Measurements from ENCODE around the gene TTC4. TPM values are rescaled to one million over a fixed set of nuclear protein-coding genes. Genes with fewer than 3 reads are reported as not detected.
"Not testable (repeated sequence)": the region's sequence is repeated elsewhere in the genome, so short reads cannot be mapped to it uniquely, and the experiment has no call there.

Gene TTC4
- total RNA-seq, 1 experiment from 2014 or later = 26.3 TPM

DNA sequence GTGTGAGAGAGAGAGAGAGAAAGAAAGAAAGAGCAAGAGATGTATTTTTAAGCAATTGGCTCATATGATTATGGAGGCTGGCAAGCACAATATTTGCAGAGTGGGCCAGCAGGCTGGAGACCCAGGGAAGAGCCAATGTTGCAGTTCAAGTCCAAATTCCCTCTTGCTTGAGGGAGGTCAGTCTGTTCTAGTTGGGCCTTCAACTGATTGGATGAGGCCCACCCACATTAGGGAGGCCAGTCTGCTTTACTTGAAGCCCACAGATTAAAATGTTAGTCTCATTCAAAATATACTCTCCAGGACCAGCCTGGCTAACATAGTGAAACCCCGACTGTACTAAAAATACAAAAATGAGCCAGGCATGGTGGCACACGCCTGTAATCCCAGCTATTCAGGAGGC lies 57.3 kb downstream of the TTC4 start (continued):
- TF ChIP-seq, protein P1, sequence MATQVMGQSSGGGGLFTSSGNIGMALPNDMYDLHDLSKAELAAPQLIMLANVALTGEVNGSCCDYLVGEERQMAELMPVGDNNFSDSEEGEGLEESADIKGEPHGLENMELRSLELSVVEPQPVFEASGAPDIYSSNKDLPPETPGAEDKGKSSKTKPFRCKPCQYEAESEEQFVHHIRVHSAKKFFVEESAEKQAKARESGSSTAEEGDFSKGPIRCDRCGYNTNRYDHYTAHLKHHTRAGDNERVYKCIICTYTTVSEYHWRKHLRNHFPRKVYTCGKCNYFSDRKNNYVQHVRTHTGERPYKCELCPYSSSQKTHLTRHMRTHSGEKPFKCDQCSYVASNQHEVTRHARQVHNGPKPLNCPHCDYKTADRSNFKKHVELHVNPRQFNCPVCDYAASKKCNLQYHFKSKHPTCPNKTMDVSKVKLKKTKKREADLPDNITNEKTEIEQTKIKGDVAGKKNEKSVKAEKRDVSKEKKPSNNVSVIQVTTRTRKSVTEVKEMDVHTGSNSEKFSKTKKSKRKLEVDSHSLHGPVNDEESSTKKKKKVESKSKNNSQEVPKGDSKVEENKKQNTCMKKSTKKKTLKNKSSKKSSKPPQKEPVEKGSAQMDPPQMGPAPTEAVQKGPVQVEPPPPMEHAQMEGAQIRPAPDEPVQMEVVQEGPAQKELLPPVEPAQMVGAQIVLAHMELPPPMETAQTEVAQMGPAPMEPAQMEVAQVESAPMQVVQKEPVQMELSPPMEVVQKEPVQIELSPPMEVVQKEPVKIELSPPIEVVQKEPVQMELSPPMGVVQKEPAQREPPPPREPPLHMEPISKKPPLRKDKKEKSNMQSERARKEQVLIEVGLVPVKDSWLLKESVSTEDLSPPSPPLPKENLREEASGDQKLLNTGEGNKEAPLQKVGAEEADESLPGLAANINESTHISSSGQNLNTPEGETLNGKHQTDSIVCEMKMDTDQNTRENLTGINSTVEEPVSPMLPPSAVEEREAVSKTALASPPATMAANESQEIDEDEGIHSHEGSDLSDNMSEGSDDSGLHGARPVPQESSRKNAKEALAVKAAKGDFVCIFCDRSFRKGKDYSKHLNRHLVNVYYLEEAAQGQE (IDR thresholded peaks at IDR 0.05; ENCODE audit: low read depth) = no peak
- TF ChIP-seq, protein P2, sequence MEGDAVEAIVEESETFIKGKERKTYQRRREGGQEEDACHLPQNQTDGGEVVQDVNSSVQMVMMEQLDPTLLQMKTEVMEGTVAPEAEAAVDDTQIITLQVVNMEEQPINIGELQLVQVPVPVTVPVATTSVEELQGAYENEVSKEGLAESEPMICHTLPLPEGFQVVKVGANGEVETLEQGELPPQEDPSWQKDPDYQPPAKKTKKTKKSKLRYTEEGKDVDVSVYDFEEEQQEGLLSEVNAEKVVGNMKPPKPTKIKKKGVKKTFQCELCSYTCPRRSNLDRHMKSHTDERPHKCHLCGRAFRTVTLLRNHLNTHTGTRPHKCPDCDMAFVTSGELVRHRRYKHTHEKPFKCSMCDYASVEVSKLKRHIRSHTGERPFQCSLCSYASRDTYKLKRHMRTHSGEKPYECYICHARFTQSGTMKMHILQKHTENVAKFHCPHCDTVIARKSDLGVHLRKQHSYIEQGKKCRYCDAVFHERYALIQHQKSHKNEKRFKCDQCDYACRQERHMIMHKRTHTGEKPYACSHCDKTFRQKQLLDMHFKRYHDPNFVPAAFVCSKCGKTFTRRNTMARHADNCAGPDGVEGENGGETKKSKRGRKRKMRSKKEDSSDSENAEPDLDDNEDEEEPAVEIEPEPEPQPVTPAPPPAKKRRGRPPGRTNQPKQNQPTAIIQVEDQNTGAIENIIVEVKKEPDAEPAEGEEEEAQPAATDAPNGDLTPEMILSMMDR (IDR thresholded peaks at IDR 0.05 in 2 of 3, conservative IDR thresholded peaks at IDR 0.05 in 1 of 3; ENCODE audit: borderline replicate concordance in 1 of 3, insufficient read depth in 1 of 3, low read depth in 2 of 3, low read length in 2 of 3) = no peak
- no peak for TF ChIP-seq EGR1 (IDR thresholded peaks at IDR 0.05; ENCODE audit: low read depth)

DNA sequence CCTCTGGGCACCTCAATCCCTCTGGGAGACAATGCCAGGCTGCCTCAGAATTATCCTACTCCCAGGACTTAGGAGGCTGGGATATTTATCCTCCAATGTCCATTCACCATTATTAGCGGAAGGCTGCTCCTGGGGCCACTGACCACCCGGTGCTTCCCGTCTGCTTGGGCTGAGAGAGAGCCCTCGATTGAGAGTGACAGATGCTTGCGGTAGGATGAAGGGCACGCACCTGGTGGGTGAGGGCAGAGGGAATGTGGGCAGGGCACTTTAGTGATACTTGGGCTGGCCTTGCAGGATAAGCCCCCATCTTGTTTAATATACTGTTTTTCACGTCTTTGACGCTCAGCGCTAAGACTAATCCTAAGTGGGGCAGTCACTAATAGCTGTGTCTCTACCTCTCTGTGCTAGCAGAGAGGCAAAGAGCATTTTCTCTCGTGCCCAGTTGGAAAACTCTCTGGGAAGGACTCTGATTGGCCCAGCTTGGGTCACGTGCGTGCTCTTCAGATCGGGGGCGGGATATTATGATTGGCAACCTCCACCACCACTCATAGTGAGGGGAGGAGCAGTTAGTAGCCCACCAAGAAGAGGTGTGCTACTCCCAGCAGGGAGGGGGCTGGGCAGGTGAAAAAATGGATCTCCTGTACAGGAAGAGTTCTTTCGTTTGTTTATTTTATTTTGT lies 59.3 kb downstream of the TTC4 start:
- CTCF ChIA-PET = interaction anchor here (1.6 kb wide), 1 partner anchor 14 kb away, joined by 3 read pairs; no protein-coding TSS in a partner anchor
- POLR2A ChIA-PET = no interaction called here
- RAD21 ChIA-PET (ENCODE audit: low non-redundant PET in 1 of 2, low total read pairs in 2 of 2, uncharacterized antibody in 2 of 2, unreplicated experiment in 2 of 2) = no interaction called here
- no peak for TF ChIP-seq RAD21 (IDR thresholded peaks at IDR 0.05; ENCODE audit: low read depth)
- peak; percentile 43 for TF ChIP-seq SP1 (IDR thresholded peaks at IDR 0.05; ENCODE audit: low read depth)
- TF ChIP-seq CBX3 (IDR thresholded peaks at IDR 0.05; ENCODE audit: low read depth) = no peak
- TF ChIP-seq EGR1 (IDR thresholded peaks at IDR 0.05; ENCODE audit: low read depth) = no peak
- TF ChIP-seq SIN3A (IDR thresholded peaks at IDR 0.05; ENCODE audit: low read depth) = no peak
- intact Hi-C loops (cut with micrococcal nuclease) = no loop called here
- Histone ChIP-seq H3K9me3 (ENCODE audit: control insufficient read depth in 1 of 2, insufficient read depth in 1 of 2, low read depth in 1 of 2, low read length in 2 of 2) (no peaks in the 10 kb centered on the region), H3K9me2 (ENCODE audit: insufficient read depth) (no peaks in the 10 kb centered on the region), H3K4me2 (ENCODE audit: low read length) (peak overlapping the region; percentile 3; the same call in 1 of the 2 replicates), H2AFZ (ENCODE audit: low read depth, low read length, poor library complexity, severe bottlenecking) (peak overlapping the region; percentile 23), H3K79me2 (ENCODE audit: insufficient read depth, low read length) (no peaks in the 10 kb centered on the region), H3K4me3 (replicated peaks in 1 of 2; ENCODE audit: low read depth in 1 of 2, low read length in 2 of 2) (no peak overlapping the region), H3K4me1 (ENCODE audit: control insufficient read depth in 1 of 2, insufficient read depth in 2 of 2, low read length in 2 of 2) (peaks cover 0 to 8% of the 10 kb centered on the region in 2 experiments; a peak in 2 of 4 replicates), H3K36me3 (ENCODE audit: control insufficient read depth in 1 of 2, insufficient read depth in 2 of 2, low read length in 2 of 2) (no peaks in the 10 kb centered on the region), H3K27me3 (ENCODE audit: insufficient read depth, low read length) (no peaks in the 10 kb centered on the region), H3K9ac (ENCODE audit: low read length) (no peak overlapping the region), H3K27ac (ENCODE audit: low read depth, low read length) (no peak overlapping the region), H4K20me1 (ENCODE audit: insufficient read depth) (no peaks in the 10 kb centered on the region)
- BruUV-seq (replicated peaks) = no TSS peak
- DNase-seq (ENCODE audit: low read depth, low spot score) (peak; percentile 62), ATAC-seq (peak; percentile 99)

DNA sequence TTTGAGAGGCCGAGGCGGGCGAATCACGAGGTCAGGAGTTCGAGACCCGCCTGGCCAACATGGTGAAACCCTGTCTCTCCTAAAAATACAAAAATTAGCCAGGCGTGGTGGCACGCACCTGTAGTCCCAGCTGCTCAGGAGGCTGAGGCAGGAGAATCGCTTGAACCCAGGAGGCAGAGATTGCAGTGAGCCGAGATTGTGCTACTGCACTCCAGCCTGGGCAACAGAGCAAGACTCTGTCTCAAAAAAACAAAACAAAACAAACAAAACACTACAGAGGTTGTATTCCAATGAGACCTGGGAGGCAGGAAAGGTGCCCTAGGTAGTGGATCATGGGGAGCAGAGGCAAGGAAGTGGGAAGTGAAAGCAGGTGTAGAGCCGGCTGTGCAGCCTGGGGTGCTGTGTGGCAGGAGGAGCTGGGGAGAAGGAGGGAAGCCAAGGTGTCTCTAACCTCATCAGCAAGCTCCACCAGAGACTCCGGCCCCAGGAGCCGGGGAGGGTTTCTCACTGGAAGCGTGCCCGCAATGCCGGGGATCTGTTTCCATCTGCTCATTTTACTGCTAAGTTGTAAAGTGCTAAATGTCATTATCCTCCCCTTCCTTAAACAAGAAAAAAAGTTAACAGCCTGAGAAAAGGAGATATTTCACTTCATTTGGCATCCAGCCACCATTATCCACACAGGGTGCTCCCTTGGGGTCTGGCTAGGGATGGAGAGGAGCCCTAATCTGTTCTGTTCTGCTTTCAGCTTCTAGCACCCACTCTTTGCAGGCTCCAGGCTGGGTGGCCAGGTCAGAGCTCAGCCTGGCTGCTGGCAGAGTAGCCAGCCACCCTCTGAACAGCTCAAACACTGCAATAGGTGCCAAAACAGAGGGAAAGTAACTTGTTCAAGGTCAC lies 60.4 kb downstream of the TTC4 start:
- H3K79me2 ChIP-seq (ENCODE audit: insufficient read depth, low read length); H3K27ac ChIP-seq (ENCODE audit: low read depth, low read length); H3K4me2 ChIP-seq (ENCODE audit: low read length); H3K4me1 ChIP-seq (ENCODE audit: control insufficient read depth in 1 of 2, insufficient read depth in 2 of 2, low read length in 2 of 2); POLR2A ChIA-PET; BruUV-seq (replicated peaks); H3K9me3 ChIP-seq (ENCODE audit: control insufficient read depth in 1 of 2, insufficient read depth in 1 of 2, low read depth in 1 of 2, low read length in 2 of 2); H3K36me3 ChIP-seq (ENCODE audit: control insufficient read depth in 1 of 2, insufficient read depth in 2 of 2, low read length in 2 of 2); H3K4me3 ChIP-seq (replicated peaks in 1 of 2; ENCODE audit: low read depth in 1 of 2, low read length in 2 of 2); H2AFZ ChIP-seq (ENCODE audit: low read depth, low read length, poor library complexity, severe bottlenecking); DNase-seq (ENCODE audit: low read depth, low spot score); H3K9me2 ChIP-seq (ENCODE audit: insufficient read depth); H4K20me1 ChIP-seq (ENCODE audit: insufficient read depth); intact Hi-C loops (cut with micrococcal nuclease); RAD21 ChIA-PET (ENCODE audit: low non-redundant PET in 1 of 2, low total read pairs in 2 of 2, uncharacterized antibody in 2 of 2, unreplicated experiment in 2 of 2); H3K9ac ChIP-seq (ENCODE audit: low read length); ATAC-seq; H3K27me3 ChIP-seq (ENCODE audit: insufficient read depth, low read length): not testable (repeated sequence)
- CTCF ChIA-PET = interaction anchor here (1.6 kb wide), 1 partner anchor 13 kb away, joined by 3 read pairs; no protein-coding TSS in a partner anchor

All from HCT116 (cell line).